ENCODE measurements around the gene ARHGAP20. TPM values are rescaled to one million over a fixed set of nuclear protein-coding genes. Genes with fewer than 3 reads are reported as not detected.

The ARHGAP20 gene
- 1.0 TPM for total RNA-seq

GRCh38 chr11:110711776-110712658 lies at the start of gene ARHGAP20:
ARHGAP20 (minus strand) TSS chr11:110712437; CDS start chr11:110712231, 206 bp downstream.
- DNase-seq (ENCODE audit: low spot score) (peak; percentile 84), ATAC-seq (peak; percentile 90)

GRCh38 chr11:110761991-110762390 lies 49.8 kb upstream of the ARHGAP20 start:
- no peak for DNase-seq (ENCODE audit: low spot score)
- ATAC-seq: no peak

- DNase-seq (ENCODE audit: low spot score): no peak
- ATAC-seq: no peak
Measured at GRCh38 chr11:110761131-110761530, 48.9 kb upstream of the ARHGAP20 start.

GRCh38 chr11:110759972-110760381 lies 47.7 kb upstream of the ARHGAP20 start:
- peak; percentile 27 for ATAC-seq
- DNase-seq (ENCODE audit: low spot score): no peak

GRCh38 chr11:110757962-110758755 lies 45.9 kb upstream of the ARHGAP20 start:
- ATAC-seq (no peak), DNase-seq (ENCODE audit: low spot score) (no peak)

- ATAC-seq: no peak
- no peak for DNase-seq (ENCODE audit: low spot score)
Measured at GRCh38 chr11:110757066-110757465, 44.8 kb upstream of the ARHGAP20 start.

- DNase-seq (ENCODE audit: low spot score) (no peak), ATAC-seq (no peak)
Measured at GRCh38 chr11:110755941-110756340, 43.7 kb upstream of the ARHGAP20 start.

- DNase-seq (ENCODE audit: low spot score) (no peak), ATAC-seq (no peak)
Measured at GRCh38 chr11:110752890-110753289, 40.7 kb upstream of the ARHGAP20 start.

- DNase-seq (ENCODE audit: low spot score) (no peak), ATAC-seq (no peak)
Measured at GRCh38 chr11:110750100-110750499, 37.9 kb upstream of the ARHGAP20 start.

GRCh38 chr11:110747531-110747930 lies 35.3 kb upstream of the ARHGAP20 start:
- DNase-seq (ENCODE audit: low spot score): no peak
- no peak for ATAC-seq

GRCh38 chr11:110738641-110739040 lies 26.4 kb upstream of the ARHGAP20 start:
- ATAC-seq (peak; percentile 88), DNase-seq (ENCODE audit: low spot score) (no peak)

GRCh38 chr11:110737593-110737992 lies 25.4 kb upstream of the ARHGAP20 start:
- no peak for ATAC-seq
- DNase-seq (ENCODE audit: low spot score): no peak

GRCh38 chr11:110736171-110736553 lies 23.9 kb upstream of the ARHGAP20 start:
- DNase-seq (ENCODE audit: low spot score): no peak
- no peak for ATAC-seq

GRCh38 chr11:110735455-110736170 lies 23.4 kb upstream of the ARHGAP20 start:
- DNase-seq (ENCODE audit: low spot score) (no peak), ATAC-seq (no peak)

- ATAC-seq (no peak), DNase-seq (ENCODE audit: low spot score) (no peak)
Measured at GRCh38 chr11:110734790-110735189, 22.6 kb upstream of the ARHGAP20 start.

GRCh38 chr11:110730773-110731172 lies 18.5 kb upstream of the ARHGAP20 start:
- DNase-seq (ENCODE audit: low spot score) (no peak), ATAC-seq (no peak)

- ATAC-seq: no peak
- no peak for DNase-seq (ENCODE audit: low spot score)
Measured at GRCh38 chr11:110728883-110729282, 16.6 kb upstream of the ARHGAP20 start.

GRCh38 chr11:110728476-110728875 lies 16.2 kb upstream of the ARHGAP20 start:
- DNase-seq (ENCODE audit: low spot score): no peak
- ATAC-seq: no peak

- no peak for ATAC-seq
- DNase-seq (ENCODE audit: low spot score): no peak
Measured at GRCh38 chr11:110724358-110724757, 12.1 kb upstream of the ARHGAP20 start.

- DNase-seq (ENCODE audit: low spot score) (no peak), ATAC-seq (no peak)
Measured at GRCh38 chr11:110720431-110721275, 8.4 kb upstream of the ARHGAP20 start.
